ENCODE measurements around the gene BRD2. TPM values are rescaled to one million over a fixed set of nuclear protein-coding genes. Genes with fewer than 3 reads are reported as not detected.

Gene BRD2
- total RNA-seq, 1 experiment from 2014 or later = 118 TPM

DNA sequence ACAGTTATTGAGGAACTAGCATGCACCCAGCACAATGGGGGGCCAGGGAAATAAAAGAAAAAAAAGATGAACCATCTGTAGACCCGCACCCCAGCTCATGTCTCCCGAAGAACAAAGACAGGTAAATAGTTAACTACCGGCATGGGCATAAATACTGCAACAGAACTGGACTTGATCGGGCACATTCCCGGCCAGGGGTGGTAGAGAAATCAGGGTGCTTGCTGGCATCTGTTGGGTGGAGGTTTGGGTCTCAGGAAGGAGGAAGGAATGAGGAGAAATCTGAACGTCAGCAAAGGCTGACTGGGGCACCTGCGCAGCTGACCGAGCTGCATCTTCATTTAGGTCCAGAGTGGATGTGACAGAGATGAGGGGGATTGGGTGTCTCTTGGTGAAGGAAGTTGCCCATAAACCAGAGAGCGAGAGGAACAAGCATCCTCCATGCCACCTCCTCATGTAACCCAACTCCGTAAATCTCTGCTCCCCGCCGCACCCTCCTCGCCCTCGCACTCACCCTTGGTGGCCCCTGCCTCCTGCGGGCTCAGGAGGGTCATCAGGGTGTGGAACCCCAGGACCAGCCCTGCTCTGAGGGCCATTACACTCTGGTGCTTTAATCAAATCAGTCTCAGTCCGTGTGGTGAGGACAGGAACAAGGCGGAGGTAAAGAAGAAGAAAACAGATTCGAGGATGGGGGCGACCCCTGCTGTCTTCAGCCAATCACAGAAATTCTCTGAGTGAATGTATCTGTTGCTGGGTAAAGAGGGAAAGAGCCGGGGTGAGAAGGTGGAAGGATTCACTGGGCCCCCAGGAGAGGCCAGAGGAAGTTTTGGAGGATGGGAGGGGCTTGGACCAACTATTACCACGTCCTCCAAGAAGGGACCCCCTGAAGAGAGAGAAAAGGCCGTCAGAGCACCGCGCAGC lies 40.8 kb downstream of the BRD2 start, which contains the start of gene HLA-DOA:
TSS of gene HLA-DOA (minus strand) at position 648 of the 918 bp plus-strand sequence.
- Histone ChIP-seq H3K9me3 (replicated peaks) (no peaks in the 10 kb centered on the region), H3K4me1 (replicated peaks) (no peaks in the 10 kb centered on the region), H3K27ac (no peak within 1 kb of the TSS), H3K27me3 (replicated peaks) (peaks cover 27% of the 10 kb centered on the region; the same call in 1 of the 2 replicates), H3K36me3 (no peaks in the 10 kb centered on the region), H3K4me3 (no peak within 1 kb of the TSS)
- no peak for DNase-seq (ENCODE audit: low read depth in 1 of 2, low spot score in 2 of 2)

- Histone ChIP-seq H3K27me3 (replicated peaks) (peaks cover 35% of the 10 kb centered on the region; the same call in 1 of the 2 replicates), H3K9me3 (replicated peaks) (no peaks in the 10 kb centered on the region), H3K36me3 (no peaks in the 10 kb centered on the region), H3K4me1 (replicated peaks) (no peaks in the 10 kb centered on the region), H3K4me3 (no peak overlapping the region), H3K27ac (no peak overlapping the region)
- DNase-seq (ENCODE audit: low read depth in 1 of 2, low spot score in 2 of 2) = no peak
Observed at GRCh38 chr6:33010356-33010755, 42.0 kb downstream of the BRD2 start.

GRCh38 chr6:33013608-33014007 lies 45.2 kb downstream of the BRD2 start:
- Histone ChIP-seq H3K27ac (no peak overlapping the region), H3K9me3 (replicated peaks) (no peaks in the 10 kb centered on the region), H3K4me1 (replicated peaks) (no peaks in the 10 kb centered on the region), H3K36me3 (no peaks in the 10 kb centered on the region), H3K4me3 (no peak overlapping the region), H3K27me3 (replicated peaks) (peaks cover 43% of the 10 kb centered on the region)
- DNase-seq (ENCODE audit: low read depth in 1 of 2, low spot score in 2 of 2) = no peak

DNA sequence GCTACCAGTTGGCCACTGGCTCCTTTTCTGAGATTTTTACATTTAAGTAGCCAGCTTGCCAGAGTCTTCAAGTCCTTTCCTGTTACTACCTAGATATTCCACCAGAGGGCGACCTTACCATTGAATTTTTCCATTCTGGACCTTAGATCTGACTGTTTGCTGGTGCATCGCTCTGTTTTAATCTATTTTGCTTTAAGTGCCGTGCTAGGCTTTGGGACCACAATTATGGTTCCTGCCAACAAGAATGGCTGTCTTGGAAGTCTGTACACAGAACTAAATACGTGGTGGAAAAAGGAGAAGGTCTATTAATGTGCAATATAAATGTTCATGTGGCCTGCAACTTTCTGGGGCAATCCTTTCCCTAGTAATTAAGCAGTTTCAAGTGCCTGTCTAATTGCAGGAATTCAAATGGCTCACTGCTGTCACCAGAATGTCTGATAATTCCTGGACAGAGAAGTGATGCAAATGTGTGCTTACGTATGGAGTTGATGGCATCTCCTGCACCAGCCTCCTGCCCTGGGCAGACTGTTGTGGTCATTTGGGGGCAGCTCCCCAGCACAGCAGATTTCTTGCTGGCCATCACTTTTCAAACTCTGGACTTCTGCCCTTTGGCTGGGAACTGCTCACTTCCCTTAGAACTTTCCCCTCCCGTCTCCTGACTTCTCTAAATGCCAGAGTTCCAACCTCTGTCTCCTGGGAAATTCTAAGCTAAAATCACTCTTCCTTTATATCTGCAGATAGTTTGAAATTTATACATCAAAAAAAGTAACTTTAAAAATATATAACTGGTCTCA lies 46.6 kb downstream of the BRD2 start:
- H3K36me3 ChIP-seq = no peaks in the 10 kb centered on the region
- H3K27ac ChIP-seq = no peak overlapping the region
- no peak overlapping the region for H3K4me3 ChIP-seq
- no peaks in the 10 kb centered on the region for H3K4me1 ChIP-seq (replicated peaks)
- no peaks in the 10 kb centered on the region for H3K9me3 ChIP-seq (replicated peaks)
- H3K27me3 ChIP-seq (replicated peaks) = peaks cover 31% of the 10 kb centered on the region
- DNase-seq (ENCODE audit: low read depth in 1 of 2, low spot score in 2 of 2) = peak in 1 of 2 experiments; percentile 58

- no peaks in the 10 kb centered on the region for H3K9me3 ChIP-seq (replicated peaks)
- DNase-seq (ENCODE audit: low read depth in 1 of 2, low spot score in 2 of 2) = no peak
- no peak overlapping the region for H3K4me3 ChIP-seq
- no peaks in the 10 kb centered on the region for H3K4me1 ChIP-seq (replicated peaks)
- peaks cover 31% of the 10 kb centered on the region for H3K27me3 ChIP-seq (replicated peaks)
- no peak overlapping the region for H3K27ac ChIP-seq
- no peaks in the 10 kb centered on the region for H3K36me3 ChIP-seq
Observed at GRCh38 chr6:33015798-33016197, 47.4 kb downstream of the BRD2 start.

DNA sequence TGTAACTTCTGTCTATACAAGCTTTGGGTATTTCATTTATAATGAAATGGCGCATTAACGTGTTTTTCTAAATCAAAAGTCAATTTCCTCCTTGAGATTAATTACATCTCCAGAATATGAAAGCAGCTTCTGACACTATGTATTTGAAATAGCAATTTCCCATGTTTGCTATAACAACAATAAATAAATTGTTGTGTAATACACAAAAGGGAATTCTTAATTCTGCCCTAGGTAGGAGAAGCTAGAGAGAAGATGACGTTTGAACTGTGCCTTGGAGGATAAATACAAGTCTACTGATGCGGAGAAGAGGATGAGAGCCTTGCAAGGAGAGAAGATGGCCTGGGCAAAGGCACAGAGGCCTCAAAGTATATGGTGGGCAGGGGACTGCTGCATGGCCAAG lies 48.6 kb downstream of the BRD2 start:
- no peaks in the 10 kb centered on the region for H3K9me3 ChIP-seq (replicated peaks)
- no peaks in the 10 kb centered on the region for H3K36me3 ChIP-seq
- H3K4me3 ChIP-seq = no peak overlapping the region
- H3K27ac ChIP-seq = no peak overlapping the region
- no peak for DNase-seq (ENCODE audit: low read depth in 1 of 2, low spot score in 2 of 2)
- no peaks in the 10 kb centered on the region for H3K4me1 ChIP-seq (replicated peaks)
- H3K27me3 ChIP-seq (replicated peaks) = peaks cover 31% of the 10 kb centered on the region

DNA sequence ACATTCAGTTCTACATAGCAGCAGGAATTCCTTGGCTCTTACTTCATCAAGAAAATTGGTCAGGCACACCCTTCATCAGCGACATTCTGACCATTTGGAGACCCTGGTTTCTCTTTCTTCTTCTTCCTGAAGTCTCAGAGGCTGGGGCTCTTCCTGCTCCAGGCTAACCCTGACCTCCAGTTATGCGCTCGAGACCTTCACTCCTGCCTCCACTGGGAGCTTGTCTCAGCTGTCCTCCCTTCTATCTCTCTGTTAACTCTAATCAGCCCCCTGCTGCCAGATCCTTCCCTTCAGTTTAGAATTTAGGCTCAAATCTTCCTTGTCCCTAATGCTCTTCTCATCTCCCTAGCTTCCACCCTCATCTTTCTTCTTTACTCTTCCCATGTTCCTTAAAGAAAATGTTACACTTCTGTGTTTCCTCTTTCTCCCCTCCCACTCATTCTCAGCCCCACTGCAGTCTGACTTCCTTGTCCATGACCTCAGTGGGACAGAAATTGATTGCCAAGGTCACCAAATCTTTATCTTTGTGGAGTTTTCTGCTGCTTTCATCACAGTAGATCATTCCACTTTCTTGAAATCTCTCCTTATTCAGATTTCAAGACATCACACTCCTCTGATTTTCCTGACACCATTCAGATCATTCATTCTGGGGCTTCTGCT lies 49.4 kb downstream of the BRD2 start:
- DNase-seq (ENCODE audit: low read depth in 1 of 2, low spot score in 2 of 2) = no peak
- Histone ChIP-seq H3K27me3 (replicated peaks) (peaks cover 31% of the 10 kb centered on the region), H3K36me3 (no peaks in the 10 kb centered on the region)

GRCh38 chr6:33018418-33018817 lies 50.0 kb downstream of the BRD2 start:
- H3K4me1 ChIP-seq (replicated peaks) = no peaks in the 10 kb centered on the region
- H3K9me3 ChIP-seq (replicated peaks) = no peaks in the 10 kb centered on the region
- DNase-seq (ENCODE audit: low read depth in 1 of 2, low spot score in 2 of 2) = no peak
- H3K27me3 ChIP-seq (replicated peaks) = peaks cover 27% of the 10 kb centered on the region
- H3K4me3 ChIP-seq = no peak overlapping the region
- no peak overlapping the region for H3K27ac ChIP-seq
- H3K36me3 ChIP-seq = no peaks in the 10 kb centered on the region

More for the DNA sequence above, 49.4 kb downstream of the BRD2 start:
- H3K9me3 ChIP-seq (replicated peaks) = no peaks in the 10 kb centered on the region
- H3K4me3 ChIP-seq = no peak overlapping the region
- no peaks in the 10 kb centered on the region for H3K4me1 ChIP-seq (replicated peaks)
- no peak overlapping the region for H3K27ac ChIP-seq

DNA sequence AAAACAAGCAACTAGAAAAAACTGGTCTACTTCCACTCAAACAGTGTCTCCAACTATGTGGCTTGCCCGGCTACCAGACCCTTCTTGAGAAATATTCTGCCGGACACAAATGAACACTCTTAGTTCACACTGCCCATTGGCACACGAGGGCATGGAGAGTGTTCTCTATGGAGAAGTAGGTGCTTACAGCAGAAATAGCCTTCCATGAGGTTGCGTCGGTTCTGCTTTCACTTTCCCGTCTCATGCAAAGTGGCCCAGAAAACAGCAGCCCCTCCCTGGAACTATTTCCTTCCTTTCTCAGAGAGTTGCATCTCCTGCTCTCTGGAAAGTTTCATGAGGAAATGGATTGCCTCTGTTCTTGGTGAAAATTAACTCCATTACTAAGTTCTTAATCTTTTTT lies 50.5 kb downstream of the BRD2 start:
- Histone ChIP-seq H3K36me3 (no peaks in the 10 kb centered on the region), H3K4me1 (replicated peaks) (no peaks in the 10 kb centered on the region), H3K27me3 (replicated peaks) (peaks cover 27% of the 10 kb centered on the region), H3K4me3 (no peak overlapping the region; the same call in 1 of the 2 replicates), H3K9me3 (replicated peaks) (no peaks in the 10 kb centered on the region), H3K27ac (no peak overlapping the region)
- DNase-seq (ENCODE audit: low read depth in 1 of 2, low spot score in 2 of 2) = peak in 1 of 2 experiments; percentile 33

- Histone ChIP-seq H3K4me3 (no peak overlapping the region; the same call in 1 of the 2 replicates), H3K9me3 (replicated peaks) (no peaks in the 10 kb centered on the region), H3K27me3 (replicated peaks) (peaks cover 23% of the 10 kb centered on the region), H3K4me1 (replicated peaks) (no peaks in the 10 kb centered on the region), H3K27ac (no peak overlapping the region), H3K36me3 (no peaks in the 10 kb centered on the region)
- no peak for DNase-seq (ENCODE audit: low read depth in 1 of 2, low spot score in 2 of 2)
Observed at GRCh38 chr6:33019372-33019771, 51.0 kb downstream of the BRD2 start.

DNA sequence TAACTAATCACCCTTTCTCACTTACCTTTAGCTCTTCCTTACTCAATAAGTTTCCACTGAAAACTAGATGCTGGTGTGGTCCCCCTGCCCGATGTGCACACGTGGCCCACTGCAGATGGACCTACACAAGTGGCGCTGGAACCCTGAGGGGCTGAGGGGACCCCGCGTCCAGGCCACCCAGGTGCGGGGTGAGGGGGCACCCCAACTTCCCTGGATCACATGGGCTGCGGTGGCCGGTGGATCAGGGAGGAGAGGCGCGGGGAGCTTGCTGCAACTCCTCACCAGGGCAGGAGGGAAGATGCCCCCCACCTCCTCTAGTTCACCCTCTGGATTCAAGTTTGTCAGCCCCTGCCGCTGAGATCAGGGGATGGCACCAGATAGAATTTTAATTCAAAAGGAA lies 53.5 kb downstream of the BRD2 start:
- no peak overlapping the region for H3K27ac ChIP-seq
- H3K9me3 ChIP-seq (replicated peaks) = no peaks in the 10 kb centered on the region
- H3K4me3 ChIP-seq = no peak overlapping the region
- no peak for DNase-seq (ENCODE audit: low read depth in 1 of 2, low spot score in 2 of 2)
- no peaks in the 10 kb centered on the region for H3K36me3 ChIP-seq
- peaks cover 15% of the 10 kb centered on the region for H3K27me3 ChIP-seq (replicated peaks)
- no peaks in the 10 kb centered on the region for H3K4me1 ChIP-seq (replicated peaks)

- H3K4me1 ChIP-seq (replicated peaks) = no peaks in the 10 kb centered on the region
- no peaks in the 10 kb centered on the region for H3K36me3 ChIP-seq
- H3K27ac ChIP-seq = no peak overlapping the region
- no peaks in the 10 kb centered on the region for H3K9me3 ChIP-seq (replicated peaks)
- H3K4me3 ChIP-seq = no peak overlapping the region
- no peak for DNase-seq (ENCODE audit: low read depth in 1 of 2, low spot score in 2 of 2)
- H3K27me3 ChIP-seq (replicated peaks) = peaks cover 11% of the 10 kb centered on the region; the same call in 1 of the 2 replicates
Observed at GRCh38 chr6:33023536-33023935, 55.1 kb downstream of the BRD2 start.

DNA sequence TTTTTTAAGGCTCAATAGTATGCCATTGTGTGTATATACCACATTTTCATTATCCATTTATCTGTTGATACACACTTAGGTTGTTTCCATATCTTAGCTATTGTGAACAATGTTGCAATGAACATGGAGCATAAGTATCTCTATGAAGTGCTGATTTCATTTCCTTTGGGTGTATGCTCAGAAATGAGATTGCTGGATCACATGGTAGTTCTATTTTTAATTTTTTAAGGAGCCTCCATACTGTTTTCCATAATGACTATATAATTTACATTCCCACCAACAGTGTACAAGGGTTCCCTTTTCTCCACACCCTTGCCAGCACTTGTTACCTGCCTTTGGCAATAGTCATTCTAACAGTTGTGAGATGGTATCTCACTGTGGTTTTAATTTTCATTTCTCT lies 56.1 kb downstream of the BRD2 start:
- Histone ChIP-seq H3K36me3 (no peaks in the 10 kb centered on the region), H3K9me3 (replicated peaks) (no peaks in the 10 kb centered on the region), H3K27me3 (replicated peaks) (peaks cover 11% of the 10 kb centered on the region; the same call in 1 of the 2 replicates), H3K27ac (no peak overlapping the region), H3K4me1 (replicated peaks) (no peaks in the 10 kb centered on the region), H3K4me3 (no peak overlapping the region)
- no peak for DNase-seq (ENCODE audit: low read depth in 1 of 2, low spot score in 2 of 2)
